GM18505 (cell line): ENCODE measurements around the gene TMUB1.

Experiments used
- ATAC-seq: cut with Tn5 transposase; IDR thresholded peaks from one replicate; pipeline ENCODE4 v1.9.1; 2021; ENCODE audit not compliant: unreplicated experiment
- POLR2A ChIP-seq: IDR thresholded peaks from 4 replicates; pipeline ENCODE4 v1.6.1; 2011; ENCODE audit warnings: borderline replicate concordance; ENCODE audit not compliant: insufficient read depth, insufficient read length; ENCODE audit errors: extremely low read depth

The TMUB1 gene

GRCh38 chr7:151083071-151083823 is at the start of gene TMUB1:
Gene TMUB1, minus strand, starts transcription at chr7:151083493. Its CDS starts 930 bp downstream, at chr7:151082563.
- ATAC-seq: peak; percentile 35
- TF ChIP-seq POLR2A: peak; percentile 63

- TF ChIP-seq POLR2A: no peak
- ATAC-seq: no peak
These were observed 49.3 kb upstream of the TMUB1 start for GRCh38 chr7:151132461-151133205.

- TF ChIP-seq POLR2A: no peak
These were observed 48.5 kb upstream of the TMUB1 start for GRCh38 chr7:151131592-151132293.

GRCh38 chr7:151131224-151131591 is 47.9 kb upstream of the TMUB1 start:
- TF ChIP-seq POLR2A: no peak
- ATAC-seq: no peak

More at GRCh38 chr7:151131592-151132293, 48.5 kb upstream of the TMUB1 start:
- ATAC-seq: no peak

GRCh38 chr7:151130741-151131157 is 47.5 kb upstream of the TMUB1 start:
- ATAC-seq: no peak
- no peak for TF ChIP-seq POLR2A

GRCh38 chr7:151129960-151130591 is 46.8 kb upstream of the TMUB1 start:
- ATAC-seq: no peak
- TF ChIP-seq POLR2A: no peak

- no peak for TF ChIP-seq POLR2A
- no peak for ATAC-seq
These were observed 46.0 kb upstream of the TMUB1 start for GRCh38 chr7:151129117-151129959.

GRCh38 chr7:151128716-151129115 is 45.4 kb upstream of the TMUB1 start:
- no peak for TF ChIP-seq POLR2A
- ATAC-seq: no peak

- no peak for TF ChIP-seq POLR2A
- ATAC-seq: no peak
These were observed 44.9 kb upstream of the TMUB1 start for GRCh38 chr7:151128144-151128543.

GRCh38 chr7:151126491-151127137 is 43.3 kb upstream of the TMUB1 start:
- no peak for TF ChIP-seq POLR2A
- ATAC-seq: no peak

- TF ChIP-seq POLR2A: no peak
- ATAC-seq: no peak
These were observed 42.7 kb upstream of the TMUB1 start for GRCh38 chr7:151125846-151126481.
